Stimulated activated CD8-positive, alpha-beta memory T cell treated with anti-CD3 and anti-CD28 coated beads, Interleukin-4, amount 100 ng/mL, for 4 hours (primary cell): ENCODE data around the gene EAPP.
"Not testable (repeated sequence)": the region's sequence is repeated elsewhere in the genome, so short reads cannot be mapped to it uniquely, and the experiment has no call there.

Experiments
- DNase-seq, 2 donors: peaks; one replicate each; pipeline ENCODE4 v3.0.0-alpha.2; 2020; ENCODE audit warnings: low read depth in 2 of 2, low spot score in 1 of 2

The EAPP gene

DNA sequence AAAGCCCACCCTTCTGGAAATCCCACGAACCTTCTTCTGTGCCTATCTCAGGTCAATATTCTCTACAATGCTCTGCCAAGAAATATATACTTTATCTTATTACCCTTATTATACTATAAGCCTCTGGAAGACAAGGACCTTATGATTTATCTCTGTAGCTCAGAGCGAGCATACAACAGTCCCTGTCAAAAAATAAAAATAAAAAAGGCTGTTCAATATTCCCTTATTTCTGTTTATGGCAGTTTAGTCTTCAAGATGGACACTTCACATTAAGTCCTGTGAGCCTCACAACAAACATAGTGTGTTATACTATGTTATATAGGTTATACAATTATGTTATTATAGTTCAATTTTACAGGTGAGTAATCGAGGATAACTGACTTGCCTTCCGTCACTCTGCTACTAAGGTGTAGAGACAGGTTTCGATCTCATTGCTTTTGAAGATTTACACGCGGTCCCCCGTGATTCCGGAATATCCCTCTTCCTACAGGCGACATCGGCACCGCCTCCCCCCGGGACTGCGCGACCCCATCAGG is 562 bp downstream of the EAPP start:
- DNase-seq = no peak

DNA sequence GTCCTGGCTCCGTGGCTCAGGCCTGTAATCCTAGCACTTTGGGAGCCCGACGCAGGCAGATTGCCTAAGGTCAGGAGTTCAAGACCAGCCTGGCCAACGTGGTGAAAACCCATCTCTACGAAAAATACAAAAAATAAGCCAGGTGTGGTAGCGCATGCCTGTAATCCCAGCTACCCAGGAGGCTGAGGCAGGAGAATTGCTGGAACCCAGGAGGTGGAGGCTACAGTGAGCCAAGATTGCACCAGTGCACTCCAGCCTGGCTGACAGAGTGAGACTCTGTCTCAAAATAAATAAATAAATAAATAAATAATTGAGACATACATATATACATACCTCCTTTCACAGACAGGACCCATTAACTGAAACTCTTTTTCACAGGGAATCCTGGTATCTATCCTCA is 1.4 kb downstream of the EAPP start:
- not testable (repeated sequence) for DNase-seq

DNA sequence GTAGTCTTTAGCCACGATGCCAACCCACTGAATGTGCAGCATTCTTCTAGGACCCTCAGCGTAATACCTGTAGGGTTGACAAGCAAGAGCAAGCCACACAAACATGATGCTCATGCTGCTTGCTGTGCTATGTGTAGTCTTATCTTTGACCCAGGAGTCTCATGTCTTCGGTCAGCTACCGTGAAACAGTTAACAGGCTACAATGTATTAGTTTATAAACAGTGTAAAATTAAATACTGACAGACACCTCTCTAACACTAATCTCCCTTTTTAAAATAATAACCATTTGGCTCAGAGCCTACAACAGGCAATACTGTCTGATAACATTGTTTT is 1.9 kb downstream of the EAPP start:
- no peak for DNase-seq

DNA sequence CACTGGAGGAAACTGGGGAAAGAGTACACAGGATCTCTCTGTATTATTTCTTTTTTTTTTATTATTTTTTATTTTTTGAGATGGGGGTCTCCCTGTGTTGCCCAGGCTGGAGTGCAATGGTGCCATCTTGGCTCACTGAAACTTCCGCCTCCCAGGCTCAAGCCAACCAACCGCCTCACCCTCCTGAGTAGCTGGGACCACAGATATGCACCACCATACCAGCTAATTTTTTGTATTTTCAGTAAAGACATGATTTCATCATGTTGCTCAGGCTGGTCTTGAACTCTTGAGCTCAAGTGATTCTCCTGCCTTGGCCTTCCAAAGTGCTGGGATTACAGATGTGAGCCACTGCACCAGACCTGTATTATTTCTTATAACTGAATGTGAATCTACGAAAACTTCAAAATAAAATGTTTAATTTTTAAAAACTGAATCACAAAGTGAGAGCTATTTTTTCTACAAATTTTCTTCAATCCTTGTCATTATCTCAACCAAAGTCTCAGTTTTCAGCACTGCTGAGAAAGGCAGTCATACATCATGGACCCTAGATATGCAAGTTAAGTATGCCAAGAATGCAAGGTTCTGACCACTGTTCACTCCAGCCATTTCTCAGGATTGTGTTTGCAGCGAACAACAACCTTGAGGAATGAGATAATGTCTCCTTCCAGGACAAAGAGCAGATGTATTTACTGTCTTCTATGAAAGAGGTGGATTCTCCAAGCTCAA is 2.4 kb downstream of the EAPP start:
- no peak for DNase-seq

DNA sequence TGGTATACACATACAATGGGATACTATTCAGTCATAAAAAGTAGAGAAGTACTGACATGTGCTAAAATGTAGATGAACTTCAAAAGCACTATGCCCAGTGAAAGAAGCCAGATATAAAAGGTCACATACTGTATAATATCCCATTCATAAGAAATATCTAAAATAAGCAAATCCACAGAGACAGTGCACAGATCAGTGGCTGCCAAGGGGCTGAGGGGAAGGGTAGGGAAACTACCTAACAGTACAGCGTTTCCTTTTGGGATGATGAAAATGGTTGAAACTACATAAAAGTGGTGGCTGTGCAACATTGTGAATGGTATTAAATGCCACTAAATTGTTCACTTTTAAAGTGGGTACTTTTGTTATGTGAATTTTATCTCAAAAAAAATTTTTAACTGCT is 11.9 kb downstream of the EAPP start:
- DNase-seq = no peak

DNA sequence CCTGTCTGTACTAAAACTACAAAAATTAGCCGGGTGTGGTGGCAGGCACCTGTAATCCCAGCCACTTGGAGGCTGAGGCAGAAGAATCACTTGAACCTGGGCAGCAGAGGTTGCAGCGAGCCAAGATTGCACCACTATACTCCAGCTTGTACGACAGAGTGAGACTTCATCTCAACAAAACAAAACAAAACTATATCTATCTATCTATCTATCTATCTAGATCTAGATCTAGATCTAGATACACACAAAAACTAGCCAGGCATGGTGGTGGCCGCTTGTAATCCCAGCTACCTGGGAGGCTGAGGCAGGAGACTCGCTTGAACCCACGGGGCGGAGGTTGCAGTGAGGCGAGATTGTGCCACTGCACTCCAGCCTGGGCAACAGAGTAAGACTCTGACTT is 15.3 kb downstream of the EAPP start:
- DNase-seq = not testable (repeated sequence)

DNA sequence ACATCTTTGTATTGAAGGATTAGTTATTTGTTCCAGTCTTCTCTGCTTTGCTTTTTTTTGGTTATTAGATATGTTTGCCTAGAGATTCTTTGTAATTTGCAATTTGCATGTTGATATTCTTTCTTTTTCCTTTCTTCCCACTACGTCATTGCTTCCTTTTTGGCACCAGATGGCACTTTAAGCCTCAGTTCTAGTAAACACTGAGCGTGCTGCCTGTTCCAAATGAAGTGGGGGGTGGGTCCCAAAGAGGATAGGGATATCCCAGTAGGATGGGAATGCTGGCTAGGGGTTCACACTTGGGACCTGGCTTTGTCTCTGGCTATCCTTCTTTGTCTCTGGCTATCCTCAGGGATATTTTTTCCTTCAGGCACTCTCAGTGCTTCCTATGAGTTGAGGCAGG is 17.0 kb downstream of the EAPP start:
- DNase-seq = no peak

DNA sequence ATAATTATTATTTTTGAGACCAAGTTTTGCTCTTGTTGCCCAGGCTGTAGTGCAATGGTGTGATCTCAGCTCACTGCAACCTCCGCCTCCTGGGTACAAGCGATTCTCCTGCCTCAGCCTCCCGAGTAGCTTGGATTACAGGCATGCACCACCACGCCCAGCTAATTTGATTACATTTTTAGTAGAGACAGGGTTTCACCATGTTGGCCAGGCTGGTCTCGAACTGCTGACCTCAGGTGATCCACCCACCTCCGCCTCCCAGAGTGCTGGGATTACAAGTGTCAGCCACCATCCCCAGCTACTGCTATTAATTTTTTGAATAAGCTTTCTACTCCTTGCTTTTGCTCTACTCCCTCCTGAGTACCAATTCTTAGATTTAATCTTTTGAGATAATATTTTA is 18.4 kb downstream of the EAPP start:
- DNase-seq = not testable (repeated sequence)

DNA sequence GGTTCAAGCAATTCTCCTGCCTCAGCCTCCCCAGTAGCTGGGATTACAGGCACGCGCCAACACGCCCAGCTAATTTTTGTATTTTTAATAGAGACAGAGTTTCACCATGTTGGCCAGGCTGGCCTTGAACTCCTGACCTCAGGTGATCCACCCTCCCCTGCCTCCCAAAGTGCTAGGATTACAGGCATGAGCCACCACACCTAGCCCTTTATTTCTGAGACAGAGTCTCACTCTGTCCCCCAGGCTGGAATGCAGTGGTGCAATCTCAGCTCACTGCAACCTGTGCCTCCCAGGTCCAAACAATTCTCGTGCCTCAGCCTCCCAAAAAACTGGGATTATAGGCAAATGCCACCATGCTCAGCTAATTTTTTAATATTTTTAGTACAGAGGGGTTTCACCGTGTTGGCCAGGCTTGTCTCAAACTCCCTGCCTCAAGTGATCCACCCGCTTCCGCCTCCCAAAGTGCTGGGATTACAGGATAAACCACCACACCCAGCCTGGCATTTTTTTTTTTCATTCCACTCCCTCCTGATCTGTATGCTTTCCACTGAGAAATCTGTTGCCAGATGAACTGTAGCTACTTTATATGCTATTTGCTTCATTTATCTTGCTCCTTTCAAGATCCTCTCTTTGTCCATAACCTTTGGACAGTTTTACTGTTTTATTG is 19.1 kb downstream of the EAPP start:
- not testable (repeated sequence) for DNase-seq

DNA sequence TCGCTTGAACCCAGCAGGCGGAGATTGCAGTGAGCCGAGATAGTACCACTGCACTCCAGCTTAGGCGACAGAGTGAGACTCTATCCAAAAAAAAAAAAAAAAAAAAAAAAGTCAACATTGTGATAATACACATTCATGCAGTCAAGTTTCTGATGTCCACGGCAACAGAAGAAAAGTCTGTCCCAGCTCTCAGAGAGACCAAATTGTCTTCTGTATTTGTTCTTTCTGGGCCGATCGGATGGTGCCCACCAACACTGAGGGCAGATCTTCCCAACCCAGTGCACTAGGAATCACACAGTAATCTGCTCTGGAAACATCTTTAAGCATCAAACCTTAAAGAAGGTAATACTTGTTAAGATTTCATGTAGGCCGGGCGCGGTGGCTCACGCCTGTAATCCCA is 31.6 kb downstream of the EAPP start:
- no peak for DNase-seq

DNA sequence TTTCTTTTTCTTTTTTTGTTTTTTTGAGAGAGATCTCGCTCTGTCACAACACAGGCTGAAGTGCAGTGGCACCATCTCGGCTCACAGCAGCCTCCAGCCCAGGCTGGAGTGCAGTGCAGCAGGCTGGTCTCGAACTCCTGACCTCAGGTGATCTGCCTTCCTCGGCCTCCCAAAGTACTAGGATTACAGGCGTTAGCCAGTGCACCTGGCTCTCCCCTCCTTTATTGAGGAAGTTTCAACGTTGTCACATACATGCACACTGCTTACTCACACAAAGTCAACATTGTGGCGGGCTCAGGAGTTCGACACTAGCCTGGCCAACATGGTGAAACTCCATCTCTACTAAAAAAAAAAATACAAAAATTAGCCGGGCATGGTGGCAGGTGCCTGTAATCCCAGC is 32.0 kb downstream of the EAPP start:
- DNase-seq = no peak

DNA sequence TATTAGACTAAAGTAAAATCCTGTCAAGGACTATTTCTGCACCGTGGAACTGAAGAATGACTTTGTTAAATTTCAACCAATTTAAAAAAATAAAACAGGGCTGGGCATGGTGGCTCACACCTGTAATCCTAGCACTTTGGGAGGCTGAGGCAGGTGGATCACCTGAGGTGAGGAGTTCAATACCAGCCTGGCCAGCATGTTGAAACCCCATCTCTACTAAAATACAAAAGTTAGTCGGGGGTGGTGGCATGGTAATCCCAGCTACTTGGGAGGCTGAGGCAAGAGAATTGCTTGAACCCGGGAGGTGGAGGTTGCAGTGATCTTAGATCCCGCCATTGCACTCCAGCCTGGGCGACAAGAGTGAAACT is 34.4 kb downstream of the EAPP start:
- not testable (repeated sequence) for DNase-seq

DNA sequence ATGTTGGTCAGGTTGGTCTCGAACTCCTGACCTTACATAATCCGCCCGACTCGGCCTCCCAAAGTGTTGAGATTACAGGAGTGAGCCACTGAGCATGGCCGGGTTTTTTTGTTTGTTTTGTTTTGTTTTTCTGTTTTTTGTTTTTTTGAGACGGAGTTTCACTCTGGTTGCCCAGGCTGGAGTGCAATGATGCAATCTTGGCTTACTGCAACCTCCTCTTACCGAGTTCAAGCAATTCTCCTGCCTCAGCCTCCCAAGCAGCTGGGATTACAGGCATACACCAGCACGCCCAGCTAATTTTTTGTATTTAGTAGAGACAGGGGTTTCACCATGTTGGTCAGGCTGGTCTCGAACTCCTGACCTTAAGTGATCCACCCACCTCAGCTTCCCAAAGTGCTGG is 35.5 kb downstream of the EAPP start:
- not testable (repeated sequence) for DNase-seq

DNA sequence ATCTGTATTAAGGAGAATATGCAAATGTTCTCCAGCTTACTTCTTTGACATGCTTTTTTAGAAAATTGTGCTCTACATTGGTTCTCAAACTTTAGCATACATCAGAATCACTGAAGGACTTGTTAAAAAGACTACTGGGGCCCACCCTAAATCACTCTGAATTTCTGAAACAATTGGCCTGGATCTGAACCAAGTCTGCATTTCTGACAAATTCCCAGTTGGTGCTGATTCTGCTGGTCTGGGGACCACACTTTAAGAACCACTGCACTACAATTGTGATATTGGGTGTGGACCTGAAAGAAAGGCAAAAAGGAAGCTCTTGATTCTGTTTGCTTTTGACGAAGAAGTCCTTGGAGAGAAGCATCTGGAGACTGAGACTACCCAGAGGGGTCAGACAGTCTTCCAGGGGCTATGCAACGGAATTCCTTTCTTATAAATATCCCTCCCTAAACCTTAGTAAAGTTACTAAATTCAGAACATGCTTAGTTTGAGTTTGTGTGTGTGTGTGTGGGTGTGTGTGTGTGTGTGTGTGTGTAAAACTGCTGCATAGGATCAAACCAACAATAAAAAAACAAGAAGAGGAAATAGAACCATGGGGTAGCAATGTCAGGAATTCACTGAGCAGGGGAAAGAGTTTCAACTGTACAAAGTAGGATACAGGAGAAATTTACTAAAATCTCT is 36.8 kb downstream of the EAPP start:
- DNase-seq = no peak

DNA sequence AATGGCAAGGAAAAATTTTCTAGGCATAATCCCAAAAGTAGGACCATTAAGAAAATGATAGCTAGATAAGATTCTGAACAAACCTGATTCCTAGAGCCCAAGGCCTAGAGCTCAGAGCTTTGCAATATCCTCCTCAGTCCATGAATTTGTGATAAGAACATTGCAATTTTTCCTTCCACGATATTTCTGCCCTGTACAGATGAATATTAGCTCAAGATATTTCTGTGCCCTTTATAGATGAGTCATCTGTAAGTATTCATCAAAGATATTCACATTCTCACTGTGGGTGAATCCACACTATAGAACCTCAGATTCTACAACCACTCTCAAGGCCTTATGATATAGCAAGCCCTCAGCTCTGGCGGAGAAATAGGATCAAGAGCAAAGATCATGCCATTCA is 37.5 kb downstream of the EAPP start:
- no peak for DNase-seq

DNA sequence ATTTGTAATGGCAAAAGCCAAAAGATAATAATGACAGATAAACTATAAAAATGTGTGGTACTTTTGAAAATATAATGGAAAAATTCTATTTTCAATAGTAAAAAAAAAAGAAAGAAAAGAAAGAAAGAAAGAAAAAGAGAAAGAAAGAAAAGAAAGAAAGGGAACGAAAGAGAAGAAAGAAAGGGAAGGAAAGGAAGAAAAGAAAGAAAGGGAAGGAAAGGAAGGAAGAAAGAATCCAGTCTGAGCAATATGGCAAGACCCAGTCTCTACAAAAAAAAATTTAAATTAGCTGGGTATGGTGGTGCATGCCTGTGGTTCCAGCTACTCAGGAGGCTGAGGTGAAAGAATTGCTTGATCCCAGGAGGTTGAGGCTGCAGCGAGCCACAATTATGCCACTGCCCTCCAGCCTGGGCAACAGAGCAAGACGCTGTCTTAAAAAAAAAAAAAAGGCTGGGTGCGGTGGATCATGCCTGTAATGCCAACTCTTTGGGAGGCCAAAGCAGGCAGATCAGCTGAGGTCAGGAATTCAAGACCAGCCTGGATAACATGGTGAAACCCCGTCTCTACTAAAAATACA is 38.4 kb downstream of the EAPP start:
- DNase-seq = no peak

DNA sequence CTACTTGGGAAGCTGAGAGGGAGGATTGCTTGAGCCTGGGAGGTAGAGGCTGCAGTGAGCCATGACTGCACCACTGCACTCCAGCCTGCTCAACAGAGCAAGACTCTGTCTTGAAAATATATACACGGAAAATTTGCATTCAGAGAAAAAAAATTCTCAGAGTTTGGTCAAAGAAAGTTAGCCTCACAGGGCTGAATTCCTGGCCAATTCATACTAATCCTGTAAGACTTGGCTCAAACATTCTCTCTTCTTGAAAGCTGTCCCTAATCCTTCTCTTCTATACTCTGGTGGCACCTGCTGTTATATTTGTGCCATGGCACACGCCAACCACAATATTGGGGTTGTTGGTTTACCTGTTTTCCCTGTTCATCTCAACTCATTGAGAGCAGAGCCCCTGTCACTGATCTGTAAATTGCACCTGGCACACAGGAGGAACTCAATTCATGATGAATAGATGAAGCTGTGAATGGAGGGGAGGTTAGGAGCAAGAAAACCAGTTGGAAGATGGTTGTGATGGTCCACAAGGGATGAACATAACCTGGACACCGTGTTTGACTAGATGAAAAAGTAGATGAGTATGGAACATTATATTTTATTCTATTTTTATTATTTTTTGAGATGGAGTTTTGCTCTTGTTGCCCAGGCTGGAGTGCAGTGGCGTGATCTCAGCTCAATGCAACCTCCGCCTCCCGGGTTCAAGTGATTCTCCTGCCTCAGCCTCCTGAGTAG is 40.7 kb downstream of the EAPP start:
- DNase-seq = no peak

DNA sequence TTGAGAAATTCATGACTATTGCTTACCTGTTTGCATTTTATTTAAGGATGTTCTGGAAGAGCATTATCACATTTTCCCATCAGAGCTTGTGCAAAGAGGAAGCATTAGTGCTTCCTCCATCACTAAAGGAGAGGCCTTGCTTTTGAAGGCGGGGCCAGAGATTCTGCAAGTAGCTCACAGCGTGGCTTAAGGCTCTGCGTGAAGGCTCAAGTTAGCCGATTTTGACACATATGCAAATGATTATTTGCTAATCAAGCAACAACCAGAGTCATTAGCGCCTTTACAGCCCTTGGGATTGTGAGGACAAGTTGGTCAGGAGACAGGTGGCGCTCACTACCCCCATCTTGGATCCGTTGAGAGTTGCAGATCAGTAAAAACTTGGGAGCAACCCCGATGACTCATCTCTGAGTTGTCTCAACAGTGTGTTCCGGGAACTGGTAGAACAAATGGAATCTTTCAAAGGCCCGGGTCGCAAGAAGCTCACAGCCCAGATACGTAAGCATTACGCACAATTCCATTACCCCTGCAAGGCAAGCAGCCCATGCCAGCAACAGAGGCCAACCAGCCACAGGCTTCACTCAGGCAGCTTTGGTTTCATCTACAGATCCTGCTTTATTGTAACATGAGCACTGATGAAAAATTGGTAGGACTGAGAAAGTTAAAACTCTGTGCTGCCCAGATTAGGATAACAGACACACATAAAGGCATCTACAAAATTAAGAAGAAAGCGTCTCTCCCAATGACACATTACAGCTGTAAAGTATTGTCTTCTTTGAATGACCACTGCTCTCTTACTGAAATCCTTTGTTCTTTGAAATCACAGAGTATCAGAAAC is 42.6 kb downstream of the EAPP start:
- no peak for DNase-seq

DNA sequence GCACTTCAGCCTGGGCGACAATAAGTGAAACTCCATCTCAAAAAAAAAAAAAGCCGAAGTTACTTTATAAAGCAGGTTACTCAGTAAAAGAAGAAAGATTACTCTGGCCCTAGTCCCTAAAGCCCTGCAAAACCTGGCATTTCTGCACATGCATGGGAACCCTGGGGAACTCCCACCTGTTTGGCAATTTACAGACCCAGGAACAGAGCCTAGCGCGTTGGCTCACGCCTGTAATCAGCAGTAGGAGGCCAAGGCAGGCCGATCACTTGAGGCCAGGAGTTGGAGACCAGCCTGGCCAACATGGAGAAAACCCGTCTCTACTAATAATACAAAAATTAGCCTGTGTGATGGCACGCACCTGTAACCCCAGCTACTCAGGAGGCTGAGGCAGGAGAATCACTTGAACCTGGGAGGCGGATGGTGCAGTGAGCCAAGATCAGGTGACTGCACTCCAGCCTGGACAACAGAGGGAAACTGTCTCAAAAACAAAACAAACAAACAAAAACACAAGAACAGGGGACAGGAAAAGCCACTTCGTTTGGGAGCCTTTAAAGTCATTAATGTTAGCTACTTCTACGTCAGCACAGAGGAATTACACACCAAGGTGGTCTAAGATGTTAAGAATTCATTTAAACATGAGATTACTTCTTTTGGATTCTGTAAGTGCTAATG is 43.4 kb downstream of the EAPP start:
- DNase-seq = no peak

DNA sequence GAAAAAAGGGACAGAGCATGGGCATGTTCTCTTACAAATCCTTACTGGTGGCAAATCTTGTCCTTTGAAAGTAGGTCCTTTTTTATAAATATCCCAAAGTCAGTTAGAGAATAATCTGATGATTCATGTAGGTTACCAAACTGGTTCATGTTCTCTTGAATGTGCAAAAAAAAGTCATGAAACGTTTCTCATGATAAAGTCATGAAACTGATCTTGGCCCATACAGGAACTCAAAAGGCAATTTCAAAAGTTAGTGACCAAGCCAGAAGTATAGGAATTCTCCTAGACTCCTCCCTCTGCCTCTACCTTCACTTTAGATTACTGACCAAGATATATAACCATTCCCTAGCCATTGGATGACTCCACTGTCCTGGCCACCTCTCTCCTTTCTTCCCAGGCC is 50.2 kb downstream of the EAPP start:
- no peak for DNase-seq
